NCI-H345 treated with DMSO at 0.1 percent for 48 hours (cell line): ENCODE measurements around the gene RBFOX2.
"Not testable (repeated sequence)": the region's sequence is repeated elsewhere in the genome, so short reads cannot be mapped to it uniquely, and the experiment has no call there.

Experiments
- DNase-seq: peaks from one replicate; lab custom pipeline; 2025; ENCODE audit not compliant: unreplicated experiment; lab: John Stamatoyannopoulos, UW

RBFOX2 gene

GRCh38 chr22:35792506-35792905, 236.1 kb downstream of the RBFOX2 start:
- no peak for DNase-seq

DNA sequence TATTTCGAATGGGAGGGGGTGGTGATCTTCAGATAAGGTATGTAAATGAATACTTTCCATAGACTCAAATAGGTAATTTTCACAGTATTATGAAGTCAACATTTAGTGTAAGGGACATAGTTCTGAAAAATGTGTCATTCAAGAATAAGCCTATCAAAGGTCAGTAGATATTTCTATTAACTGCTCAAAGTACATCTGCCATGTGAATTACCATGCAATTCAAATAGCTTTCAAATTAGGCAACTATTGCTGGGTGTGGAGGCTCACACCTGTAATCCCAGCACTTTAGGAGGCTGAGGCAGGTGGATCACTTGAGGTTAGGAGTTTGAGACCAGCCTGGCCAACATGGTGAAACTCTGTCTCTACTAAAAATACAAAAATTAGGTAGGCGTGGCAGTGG, 236.8 kb downstream of the RBFOX2 start:
- DNase-seq, result not testable (repeated sequence)

GRCh38 chr22:35785181-35785923, 243.3 kb downstream of the RBFOX2 start:
- no peak for DNase-seq

DNA sequence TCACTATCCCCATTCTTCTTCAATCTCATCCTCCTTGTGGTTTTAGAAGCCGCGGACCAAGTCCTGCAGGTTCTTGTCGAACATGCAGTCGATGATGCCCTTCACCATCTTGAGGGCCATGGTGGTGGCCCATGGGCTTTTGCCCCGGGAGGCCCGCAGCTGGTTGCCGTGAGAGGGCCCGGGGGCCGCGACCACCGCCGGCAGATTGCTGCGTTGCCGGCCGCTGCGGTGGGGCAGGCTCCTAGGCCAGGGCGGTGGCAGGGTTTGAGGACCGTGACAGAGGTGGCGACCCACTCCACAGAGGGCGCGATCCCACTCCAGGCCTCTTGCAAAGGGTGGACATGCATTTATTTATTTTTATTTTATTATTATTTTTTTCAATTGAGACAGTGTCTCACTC, 244.0 kb downstream of the RBFOX2 start:
- no peak for DNase-seq

DNA sequence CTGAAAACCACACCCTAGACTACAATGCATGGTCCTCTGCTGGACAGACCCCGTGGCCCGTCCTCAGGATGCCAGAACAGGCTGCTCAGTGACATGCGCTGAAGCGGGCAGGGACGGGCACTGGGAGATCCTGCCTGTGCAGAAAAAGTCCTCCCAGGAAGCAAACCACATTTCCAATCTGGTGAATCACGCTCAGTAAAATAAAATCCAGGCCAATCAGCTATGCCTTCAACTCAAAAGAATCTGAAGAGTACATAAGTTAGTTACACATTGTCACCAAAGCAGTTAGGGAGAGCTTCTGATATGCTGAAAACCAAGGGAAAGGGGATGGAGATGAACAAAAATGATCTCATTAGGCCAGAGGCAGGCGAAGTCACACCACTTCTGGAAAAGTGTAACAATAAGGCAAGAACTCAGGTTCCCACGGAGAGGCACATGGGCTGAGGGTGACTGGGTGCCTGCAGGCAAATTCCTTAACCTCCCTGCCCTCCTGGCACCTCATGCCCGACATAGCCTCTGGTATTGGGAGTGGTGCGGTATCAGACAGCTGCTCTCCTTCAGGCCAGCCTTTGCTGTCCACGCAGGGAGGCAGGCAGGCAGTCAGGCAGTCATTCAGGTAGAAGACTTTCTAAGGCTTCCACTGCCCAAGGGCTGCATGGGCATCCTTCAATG, 244.5 kb downstream of the RBFOX2 start:
- no peak for DNase-seq

- DNase-seq, result no peak
These were observed 246.1 kb downstream of the RBFOX2 start for GRCh38 chr22:35782504-35782903.

DNA sequence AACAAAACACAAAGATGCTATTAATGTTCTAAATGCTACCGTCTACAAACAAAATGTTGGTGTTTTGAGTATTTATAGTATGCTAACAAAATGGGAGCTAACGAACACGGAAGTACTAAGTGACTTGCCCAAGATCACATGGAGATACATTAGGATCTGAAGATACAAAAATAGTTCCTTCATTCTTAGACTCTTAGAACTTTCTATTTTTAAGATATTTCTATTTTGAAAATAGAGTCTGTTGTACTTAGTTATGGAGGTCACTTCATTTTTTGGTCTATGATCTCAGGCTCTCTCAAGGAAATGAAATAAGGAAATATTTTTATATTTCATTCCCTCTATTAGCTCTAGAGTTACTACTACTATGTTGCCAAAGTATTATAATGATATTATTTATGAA, 246.7 kb downstream of the RBFOX2 start:
- no peak for DNase-seq

DNA sequence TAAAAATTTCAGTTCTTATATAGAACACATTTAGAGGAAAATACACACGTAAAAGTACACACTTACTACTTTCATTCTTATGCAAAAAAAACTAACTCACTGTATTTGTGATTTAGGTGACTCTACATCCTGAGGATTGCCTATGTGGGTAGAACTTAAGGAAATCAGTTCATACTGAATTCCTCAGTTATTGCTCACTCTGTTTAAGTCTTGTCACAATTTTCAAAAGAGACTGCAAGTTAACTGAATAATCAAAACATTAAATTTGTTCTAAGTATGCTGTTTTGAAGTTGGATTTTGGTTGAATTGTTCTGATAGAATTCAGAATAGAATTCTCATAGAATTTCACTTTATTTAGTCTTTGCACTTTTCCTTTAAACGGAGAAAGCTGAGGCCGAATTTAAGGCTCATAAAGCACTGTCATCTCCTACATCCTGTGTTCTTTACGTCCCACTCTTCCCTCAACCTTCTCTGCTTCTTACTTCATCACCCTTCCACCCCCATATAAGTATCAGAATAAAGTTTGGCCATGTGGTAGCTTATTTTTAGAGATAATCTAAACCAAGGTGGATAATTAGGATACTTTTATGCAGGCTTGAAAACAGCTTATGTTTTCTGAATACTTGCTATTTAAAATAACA, 251.2 kb downstream of the RBFOX2 start:
- DNase-seq, result no peak

- no peak for DNase-seq
These were observed 253.3 kb downstream of the RBFOX2 start for GRCh38 chr22:35775339-35775738.

- no peak for DNase-seq
These were observed 258.6 kb downstream of the RBFOX2 start for GRCh38 chr22:35769974-35770373.

GRCh38 chr22:35766654-35767580, 261.7 kb downstream of the RBFOX2 start:
- DNase-seq, result no peak

- DNase-seq, result no peak
These were observed 267.6 kb downstream of the RBFOX2 start for GRCh38 chr22:35761037-35761436.

GRCh38 chr22:35758394-35758793, 270.2 kb downstream of the RBFOX2 start:
- DNase-seq, result no peak

- DNase-seq, result no peak
These were observed 271.9 kb downstream of the RBFOX2 start for GRCh38 chr22:35756722-35757121.

GRCh38 chr22:35754761-35755160, 273.9 kb downstream of the RBFOX2 start:
- DNase-seq, result no peak

GRCh38 chr22:35752863-35753189, 275.8 kb downstream of the RBFOX2 start:
- no peak for DNase-seq

GRCh38 chr22:35752006-35752862, 276.4 kb downstream of the RBFOX2 start:
- DNase-seq, result no peak

GRCh38 chr22:35749808-35750207, 278.8 kb downstream of the RBFOX2 start:
- no peak for DNase-seq

DNA sequence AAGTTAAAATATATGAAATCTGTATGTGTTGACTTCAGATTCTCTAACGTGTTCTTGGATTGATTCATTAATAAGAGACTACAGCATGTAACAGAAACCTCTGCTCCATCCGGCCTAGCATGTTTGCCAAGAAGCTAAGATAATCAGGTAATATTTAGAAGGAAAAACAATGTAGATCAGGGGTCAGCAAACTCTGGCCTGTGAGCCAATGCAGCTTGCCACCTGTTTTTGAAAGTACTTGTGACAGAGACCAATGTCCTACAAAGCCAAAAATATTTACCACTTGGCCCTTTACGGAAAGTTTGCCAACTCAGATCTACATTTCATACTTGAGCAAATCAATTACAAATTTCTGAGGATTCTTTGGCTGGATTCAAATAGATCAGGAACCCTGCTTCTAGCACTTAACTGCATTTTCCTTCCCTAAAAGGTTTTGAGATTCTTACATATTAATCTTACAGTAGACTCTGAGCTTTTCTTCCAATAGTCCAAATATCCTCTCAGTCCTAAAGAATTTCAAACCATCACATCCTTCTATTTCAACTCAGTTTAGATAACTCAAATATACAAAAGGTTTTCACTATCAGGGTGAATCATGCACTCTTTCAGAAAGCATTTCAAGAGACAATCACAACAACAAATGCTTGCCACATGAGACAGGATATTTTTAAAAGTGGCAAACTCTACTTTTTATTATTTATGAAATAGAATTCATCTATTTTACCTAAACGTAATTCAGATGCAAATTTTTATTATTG, 281.5 kb downstream of the RBFOX2 start:
- no peak for DNase-seq

GRCh38 chr22:35746248-35746647, 282.4 kb downstream of the RBFOX2 start:
- no peak for DNase-seq
